ENCODE measurements around the gene ARMC6.

Gene ARMC6

GRCh38 chr19:19053508-19054314 is 20.3 kb downstream of the ARMC6 start:
- DNase-seq (ENCODE audit: insufficient read length, low spot score) (peak; percentile 60), FAIRE-seq (no peak)

- no peak for DNase-seq (ENCODE audit: insufficient read length, low spot score)
- no peak for FAIRE-seq
These were observed 21.0 kb downstream of the ARMC6 start for GRCh38 chr19:19054315-19054938.

- no peak for DNase-seq (ENCODE audit: insufficient read length, low spot score)
- FAIRE-seq: no peak
These were observed 21.6 kb downstream of the ARMC6 start for GRCh38 chr19:19054939-19055440.

- no peak for FAIRE-seq
These were observed 22.3 kb downstream of the ARMC6 start for GRCh38 chr19:19055701-19056100.

DNA sequence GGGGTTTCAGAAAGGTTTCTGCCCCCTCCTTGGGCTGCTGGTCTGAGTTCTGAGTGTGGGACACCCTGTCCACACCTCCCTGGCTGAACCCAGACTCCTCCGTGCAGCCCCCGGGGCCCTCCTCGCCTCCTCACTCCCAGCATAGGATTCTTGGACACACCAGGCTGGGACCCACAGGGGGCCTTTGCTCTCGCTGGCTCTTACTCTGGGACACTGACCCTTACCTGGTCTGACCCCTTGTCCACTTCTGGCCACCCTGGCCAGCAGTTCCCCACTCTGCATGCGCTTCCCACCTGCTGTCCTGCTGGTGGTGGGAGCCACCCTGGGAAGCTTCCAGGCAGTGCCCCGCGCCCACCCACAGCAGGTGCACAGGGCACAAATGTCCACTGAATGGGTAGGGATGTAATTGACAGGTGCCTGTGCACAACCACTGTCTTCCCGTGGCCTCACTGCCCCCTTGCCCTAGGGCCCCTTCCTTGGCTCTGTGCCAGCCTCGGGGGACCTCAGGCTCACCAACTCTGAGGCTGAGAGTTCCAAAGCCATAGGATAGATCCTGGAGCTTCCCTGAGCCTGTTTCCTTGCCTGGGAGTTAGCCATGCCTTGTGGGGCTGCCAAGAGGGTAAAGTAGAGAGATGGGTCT is 23.4 kb downstream of the ARMC6 start:
- FAIRE-seq (no peak), DNase-seq (ENCODE audit: insufficient read length, low spot score) (no peak)

More at GRCh38 chr19:19055701-19056100, 22.3 kb downstream of the ARMC6 start:
- no peak for DNase-seq (ENCODE audit: insufficient read length, low spot score)

DNA sequence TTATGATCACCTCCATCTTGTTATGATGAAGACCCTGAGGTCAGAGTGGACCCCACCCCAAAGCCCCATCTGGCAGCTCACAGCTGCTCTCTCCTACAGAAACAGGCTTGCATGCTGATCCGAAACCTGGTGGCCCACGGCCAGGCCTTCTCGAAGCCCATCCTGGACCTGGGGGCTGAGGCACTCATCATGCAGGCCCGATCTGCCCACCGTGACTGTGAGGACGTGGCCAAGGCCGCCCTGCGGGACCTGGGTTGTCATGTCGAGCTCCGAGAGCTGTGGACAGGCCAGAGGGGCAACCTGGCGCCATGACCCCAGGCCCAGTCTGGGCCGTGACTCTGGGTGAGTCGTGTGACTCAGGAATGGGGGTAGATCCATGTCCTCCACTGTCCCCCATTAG is 23.9 kb downstream of the ARMC6 start:
- no peak for FAIRE-seq

DNA sequence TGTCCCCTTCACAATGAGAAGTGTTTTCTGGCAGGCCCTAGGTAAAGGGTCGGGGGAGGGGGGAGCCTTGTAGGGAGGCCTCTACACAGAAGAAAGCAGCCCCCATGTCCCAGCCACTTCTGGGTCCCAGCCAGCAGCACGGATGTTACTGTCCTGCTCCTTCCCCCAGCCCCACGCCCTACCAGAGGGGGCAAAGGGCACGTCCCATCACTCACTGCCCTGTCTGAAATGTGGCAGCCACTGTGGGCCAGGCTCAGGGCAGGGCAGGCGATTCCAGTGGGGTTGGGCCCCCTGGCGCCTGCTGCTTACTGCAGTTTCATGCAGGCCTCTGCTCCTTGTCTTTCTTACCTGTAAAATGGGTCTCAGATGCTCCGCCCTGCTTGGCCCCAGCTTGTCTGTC is 24.3 kb downstream of the ARMC6 start:
- FAIRE-seq (no peak), DNase-seq (ENCODE audit: insufficient read length, low spot score) (no peak)

More for the DNA sequence above, 23.9 kb downstream of the ARMC6 start:
- DNase-seq (ENCODE audit: insufficient read length, low spot score): no peak

DNA sequence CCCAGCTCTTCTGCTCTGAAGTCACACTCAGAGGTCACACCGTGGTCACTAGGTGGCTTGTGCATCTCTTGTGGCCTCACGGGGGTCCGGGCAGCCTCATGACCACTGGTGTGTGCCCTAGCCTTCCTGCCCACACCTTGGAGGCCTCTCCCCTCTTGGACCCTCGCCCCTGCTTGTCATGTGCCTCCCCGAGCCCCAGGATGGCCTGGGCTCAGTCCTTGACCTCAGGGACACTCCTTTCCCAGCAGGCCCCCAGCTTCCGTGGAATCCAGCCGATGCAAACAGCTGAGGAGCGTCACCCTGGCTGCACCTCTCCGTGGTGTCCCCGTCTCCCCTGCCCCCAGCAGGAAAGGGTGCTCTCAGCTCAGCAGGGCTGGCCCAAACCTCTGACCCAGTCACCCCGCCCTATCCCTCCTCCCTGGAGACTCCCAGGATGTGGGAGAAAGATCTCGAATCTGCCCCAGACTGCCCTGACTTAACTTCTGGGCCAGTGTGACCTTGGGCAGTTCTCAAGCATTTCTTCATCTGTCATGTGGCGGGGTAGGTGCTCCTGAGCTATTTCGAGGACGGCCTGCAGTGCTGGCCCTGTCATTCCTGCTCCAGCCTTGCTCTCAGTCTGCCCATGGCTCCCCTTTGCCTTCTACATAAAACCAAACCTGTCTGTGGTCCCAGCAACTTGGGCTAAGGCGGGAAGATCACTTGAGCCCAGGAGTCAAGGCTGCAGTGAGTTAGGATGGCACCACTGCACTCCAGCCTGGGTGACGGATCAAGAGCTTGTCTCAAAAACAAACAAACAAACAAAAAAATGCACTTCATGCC is 25.8 kb downstream of the ARMC6 start:
- FAIRE-seq (peak; percentile 9), DNase-seq (ENCODE audit: insufficient read length, low spot score) (no peak)

- DNase-seq (ENCODE audit: insufficient read length, low spot score) (no peak), FAIRE-seq (no peak)
These were observed 26.6 kb downstream of the ARMC6 start for GRCh38 chr19:19059837-19060611.

GRCh38 chr19:19061506-19061905 is 28.1 kb downstream of the ARMC6 start:
- FAIRE-seq (no peak), DNase-seq (ENCODE audit: insufficient read length, low spot score) (no peak)

- peak; percentile 61 for DNase-seq (ENCODE audit: insufficient read length, low spot score)
These were observed 29.2 kb downstream of the ARMC6 start for GRCh38 chr19:19062454-19063182.

GRCh38 chr19:19063183-19064097 is 30.0 kb downstream of the ARMC6 start, which contains the start of gene SLC25A42:
Gene SLC25A42 (plus strand): TSS chr19:19063994. CDS start chr19:19096125, 32,131 bp downstream.
- peak; percentile 100 for DNase-seq (ENCODE audit: insufficient read length, low spot score)
- peak; percentile 95 for FAIRE-seq

More at GRCh38 chr19:19062454-19063182, 29.2 kb downstream of the ARMC6 start:
- FAIRE-seq: no peak

- FAIRE-seq (no peak), DNase-seq (ENCODE audit: insufficient read length, low spot score) (peak; percentile 67)
These were observed 30.8 kb downstream of the ARMC6 start for GRCh38 chr19:19064098-19064722.

GRCh38 chr19:19064811-19065745 is 31.7 kb downstream of the ARMC6 start:
- FAIRE-seq: no peak
- DNase-seq (ENCODE audit: insufficient read length, low spot score): no peak

GRCh38 chr19:19067276-19068072 is 34.1 kb downstream of the ARMC6 start:
- DNase-seq (ENCODE audit: insufficient read length, low spot score): no peak

More at GRCh38 chr19:19067276-19068072, 34.1 kb downstream of the ARMC6 start:
- no peak for FAIRE-seq
